ENCODE results near the gene EXOC3L2.

EXOC3L2 gene

GRCh38 chr19:45175515-45176345, 69.5 kb downstream of the EXOC3L2 start:
- no peak for TF ChIP-seq CTCF (IDR thresholded peaks at IDR 0.05; ENCODE audit: borderline replicate concordance, insufficient read depth, low read depth, low read length)
- no peak overlapping the region for H3K4me3 ChIP-seq (ENCODE audit: low read depth, low read length)

GRCh38 chr19:45173816-45174215, 71.4 kb downstream of the EXOC3L2 start:
- H3K4me3 ChIP-seq (ENCODE audit: low read depth, low read length) = no peak overlapping the region

GRCh38 chr19:45172611-45173208, 72.5 kb downstream of the EXOC3L2 start:
- H3K4me3 ChIP-seq (ENCODE audit: low read depth, low read length) = no peak overlapping the region

More at GRCh38 chr19:45173816-45174215, 71.4 kb downstream of the EXOC3L2 start:
- no peak for TF ChIP-seq CTCF (IDR thresholded peaks at IDR 0.05; ENCODE audit: borderline replicate concordance, insufficient read depth, low read depth, low read length)

GRCh38 chr19:45172173-45172572, 73.0 kb downstream of the EXOC3L2 start:
- no peak overlapping the region for H3K4me3 ChIP-seq (ENCODE audit: low read depth, low read length)
- no peak for TF ChIP-seq CTCF (IDR thresholded peaks at IDR 0.05; ENCODE audit: borderline replicate concordance, insufficient read depth, low read depth, low read length)

More at GRCh38 chr19:45172611-45173208, 72.5 kb downstream of the EXOC3L2 start:
- no peak for TF ChIP-seq CTCF (IDR thresholded peaks at IDR 0.05; ENCODE audit: borderline replicate concordance, insufficient read depth, low read depth, low read length)

GRCh38 chr19:45171211-45171623, 74.0 kb downstream of the EXOC3L2 start:
- TF ChIP-seq CTCF (IDR thresholded peaks at IDR 0.05; ENCODE audit: borderline replicate concordance, insufficient read depth, low read depth, low read length) = no peak
- no peak overlapping the region for H3K4me3 ChIP-seq (ENCODE audit: low read depth, low read length)

GRCh38 chr19:45170146-45171106, 74.8 kb downstream of the EXOC3L2 start:
- H3K4me3 ChIP-seq (ENCODE audit: low read depth, low read length) = no peak overlapping the region
- TF ChIP-seq CTCF (IDR thresholded peaks at IDR 0.05; ENCODE audit: borderline replicate concordance, insufficient read depth, low read depth, low read length) = no peak

All from GM12875 (cell line).